Tibial nerve (tissue), 4 donors: ENCODE results near the gene MRGPRE. TPM values are rescaled to one million over a fixed set of nuclear protein-coding genes. Genes with fewer than 3 reads are reported as not detected.

ENCODE experiments used
- DNase-seq, 2 donors: peaks; one replicate each; pipeline ENCODE4 v3.0.0-alpha.2; 2019; ENCODE audit warnings: low spot score in 2 of 2
- H3K27ac ChIP-seq, 4 donors: fragments of 200-600 bp; sonication (generic) in 3 of 4; one replicate each; pipeline ENCODE4 v1.5.1; 2017 to 2019; ENCODE audit warnings: mild to moderate bottlenecking in 1 of 4
- H3K27me3 ChIP-seq, 2 donors: fragments of 200-600 bp; sonication (generic) in 1 of 2; one replicate each; pipeline versions ENCODE4 v1.5.1 to v1.6.0; 2017 to 2019
- H3K36me3 ChIP-seq, 3 donors: fragments of 200-600 bp; sonication (generic); one replicate each; pipeline ENCODE4 v1.5.1; 2018 to 2019
- H3K4me1 ChIP-seq, 4 donors: fragments of 200-600 bp; sonication (generic) in 3 of 4; one replicate each; pipeline ENCODE4 v1.5.1; 2017 to 2019
- H3K4me3 ChIP-seq, 4 donors: fragments of 200-600 bp; sonication (generic) in 3 of 4; one replicate each; pipeline ENCODE4 v1.5.1; 2017 to 2019; ENCODE audit warnings: mild to moderate bottlenecking in 1 of 4, moderate library complexity in 1 of 4
- H3K9me3 ChIP-seq, 4 donors: fragments of 200-600 bp; sonication (generic) in 3 of 4; one replicate each; pipeline ENCODE4 v1.5.1; 2017 to 2019
- CTCF ChIP-seq, 5 experiments: fragments of 200-600 bp in 3 of 5; fragments of 450-650 bp in 2 of 5; sonication (generic) in 3 of 5; IDR thresholded peaks; one replicate each; pipeline ENCODE4 v1.5.1; 2016 to 2019; ENCODE audit warnings: antibody characterized with exemption in 5 of 5, mild to moderate bottlenecking in 3 of 5, moderate library complexity in 2 of 5
- EP300 ChIP-seq, 2 donors: sonication (generic); formaldehyde crosslinking; IDR thresholded peaks; one replicate each; pipeline ENCODE4 v1.6.1; 2017; ENCODE audit warnings: antibody characterized with exemption in 2 of 2, mild to moderate bottlenecking in 1 of 2
- POLR2A ChIP-seq, 2 donors: fragments of 450-650 bp; IDR thresholded peaks; one replicate each; pipeline ENCODE4 v1.6.1; 2017; ENCODE audit warnings: antibody characterized with exemption in 2 of 2, mild to moderate bottlenecking in 2 of 2, moderate library complexity in 2 of 2
- WGBS, 2 donors: methylation state at CpG; one replicate each; pipeline ENCODE4 v1.1.5; 2018; 5-methylcytosine and 5-hydroxymethylcytosine counted together
- total RNA-seq, 4 donors: library from RNA; depleted of rRNA; stranded (reverse); fragments of >200 nt; gene quantifications; one replicate each; pipeline ENCODE4 v1.1.0, GENCODE V29; 2016

Gene MRGPRE
- total RNA-seq, 4 donors from 2014 or later: 0.66 TPM; not detected in 3

GRCh38 chr11:3217818-3218482, 14.3 kb downstream of the MRGPRE start:
- peaks cover 0 to 86% of the 10 kb centered on the region in 2 donors for H3K27me3 ChIP-seq
- no peak overlapping the region for H3K27ac ChIP-seq
- TF ChIP-seq CTCF (IDR thresholded peaks at IDR 0.05): no peak
- TF ChIP-seq POLR2A (IDR thresholded peaks at IDR 0.05): no peak
- TF ChIP-seq EP300 (IDR thresholded peaks at IDR 0.05): no peak
- 86 to 92% methylated on average over 34 to 38 of the region's 49 CpGs for WGBS, 2 donors
- peaks cover 0 to 19% (median 2%) of the 10 kb centered on the region in 4 donors for H3K4me1 ChIP-seq
- no peaks in the 10 kb centered on the region for H3K9me3 ChIP-seq
- no peaks in the 10 kb centered on the region for H3K36me3 ChIP-seq
- no peak overlapping the region for H3K4me3 ChIP-seq
- DNase-seq: no peak

GRCh38 chr11:3216027-3216525, 16.1 kb downstream of the MRGPRE start:
- peaks cover 0 to 69% of the 10 kb centered on the region in 2 donors for H3K27me3 ChIP-seq
- peaks cover 0 to 11% (median 2%) of the 10 kb centered on the region in 4 donors for H3K4me1 ChIP-seq
- no peak overlapping the region for H3K27ac ChIP-seq
- H3K4me3 ChIP-seq: no peak overlapping the region
- H3K36me3 ChIP-seq: no peaks in the 10 kb centered on the region
- TF ChIP-seq POLR2A (IDR thresholded peaks at IDR 0.05): no peak
- no peak for TF ChIP-seq CTCF (IDR thresholded peaks at IDR 0.05)
- TF ChIP-seq EP300 (IDR thresholded peaks at IDR 0.05): no peak
- 72 to 73% methylated on average over 11 of the region's 11 CpGs for WGBS, 2 donors
- peaks cover 0 to 10% (median 4%) of the 10 kb centered on the region in 4 donors for H3K9me3 ChIP-seq
- DNase-seq: no peak

- peak in 1 of 2 donors; percentile 9 for DNase-seq
- no peak for TF ChIP-seq EP300 (IDR thresholded peaks at IDR 0.05)
- TF ChIP-seq POLR2A (IDR thresholded peaks at IDR 0.05): no peak
- TF ChIP-seq CTCF (IDR thresholded peaks at IDR 0.05): no peak
Measured at GRCh38 chr11:3215346-3216026, 16.7 kb downstream of the MRGPRE start.

GRCh38 chr11:3214420-3214699, 17.9 kb downstream of the MRGPRE start:
- Histone ChIP-seq H3K36me3 (no peaks in the 10 kb centered on the region), H3K27me3 (peaks cover 0 to 52% of the 10 kb centered on the region in 2 donors), H3K4me3 (no peak overlapping the region), H3K4me1 (peaks cover 0 to 6% (median 2%) of the 10 kb centered on the region in 4 donors), H3K9me3 (peaks cover 0 to 21% (median 4%) of the 10 kb centered on the region in 4 donors), H3K27ac (no peak overlapping the region)
- WGBS, 2 donors: 87 to 89% methylated on average over 4 of the region's 4 CpGs
- no peak for DNase-seq
- TF ChIP-seq POLR2A (IDR thresholded peaks at IDR 0.05) (no peak), CTCF (IDR thresholded peaks at IDR 0.05) (no peak), EP300 (IDR thresholded peaks at IDR 0.05) (no peak)

More at GRCh38 chr11:3215346-3216026, 16.7 kb downstream of the MRGPRE start:
- H3K4me3 ChIP-seq: no peak overlapping the region
- H3K36me3 ChIP-seq: no peaks in the 10 kb centered on the region
- H3K27me3 ChIP-seq: peaks cover 0 to 63% of the 10 kb centered on the region in 2 donors
- WGBS, 2 donors: 76 to 78% methylated on average over 14 to 16 of the region's 17 CpGs
- peaks cover 0 to 16% (median 4%) of the 10 kb centered on the region in 4 donors for H3K9me3 ChIP-seq
- no peak overlapping the region for H3K27ac ChIP-seq
- H3K4me1 ChIP-seq: peaks cover 0 to 6% (median 2%) of the 10 kb centered on the region in 4 donors
